PC-3 (cell line): ENCODE results near the gene MEX3A.

ENCODE experiments used
- CTCF ChIP-seq: fragments of 300-600 bp; sonication (generic); conservative IDR thresholded peaks from 2 replicates; pipeline ENCODE4 v1.5.1; 2017; ENCODE audit warnings: antibody characterized with exemption, low read depth, mild to moderate bottlenecking, low read length
- EZH2 ChIP-seq: fragments of 300-600 bp; sonication (generic); IDR thresholded peaks from one replicate; pipeline ENCODE4 v1.6.1; 2017; ENCODE audit warnings: antibody characterized with exemption, mild to moderate bottlenecking, low read length; ENCODE audit not compliant: unreplicated experiment
- EZH2phosphoT487 ChIP-seq: fragments of 300-600 bp; sonication (generic); IDR thresholded peaks from 2 replicates; pipeline ENCODE4 v1.6.1; 2018; ENCODE audit warnings: mild to moderate bottlenecking, antibody characterized with exemption, low read length, borderline replicate concordance

DNA sequence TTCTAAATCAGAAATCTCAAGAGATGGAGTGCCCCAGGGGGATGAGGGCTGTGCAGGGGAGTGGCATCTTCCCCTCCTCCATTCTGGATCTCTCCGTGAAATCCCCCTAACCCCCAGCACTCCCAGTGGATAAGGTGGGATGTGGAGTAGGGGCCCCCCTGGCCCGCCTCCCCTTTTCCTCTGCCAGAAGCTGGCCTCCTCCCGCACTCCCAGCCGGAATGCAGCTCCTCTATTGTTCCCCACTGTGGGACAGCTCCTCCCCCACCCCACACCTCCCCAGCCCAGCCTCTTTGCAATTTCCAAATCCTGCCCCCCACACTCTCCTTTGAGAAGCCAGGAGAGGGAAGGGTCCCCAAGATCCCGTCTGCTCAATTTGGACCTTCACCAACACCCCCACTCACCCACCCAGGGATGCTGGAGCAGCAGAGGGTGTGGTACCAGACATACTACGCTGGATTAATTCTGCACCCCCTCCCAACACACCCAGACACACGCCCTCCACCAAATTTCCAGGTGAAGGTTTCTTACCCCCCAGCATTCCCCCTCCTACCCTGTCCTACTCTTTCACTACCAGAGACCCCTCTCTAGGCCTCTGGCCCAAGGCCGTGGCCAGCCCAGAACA, 1.9 kb downstream of the MEX3A start:
- TF ChIP-seq CTCF (no peak), EZH2 (no peak), EZH2phosphoT487 (no peak)
